Stimulated activated CD8-positive, alpha-beta memory T cell treated with anti-CD3 and anti-CD28 coated beads, Interleukin-7, amount 100 ng/mL, for 4 hours (primary cell): Measurements from ENCODE around the gene PSMA3.

Source experiments
- DNase-seq, 2 donors: peaks; one replicate each; pipeline ENCODE4 v3.0.0-alpha.2; 2020; ENCODE audit warnings: low read depth in 2 of 2

PSMA3 gene

DNA sequence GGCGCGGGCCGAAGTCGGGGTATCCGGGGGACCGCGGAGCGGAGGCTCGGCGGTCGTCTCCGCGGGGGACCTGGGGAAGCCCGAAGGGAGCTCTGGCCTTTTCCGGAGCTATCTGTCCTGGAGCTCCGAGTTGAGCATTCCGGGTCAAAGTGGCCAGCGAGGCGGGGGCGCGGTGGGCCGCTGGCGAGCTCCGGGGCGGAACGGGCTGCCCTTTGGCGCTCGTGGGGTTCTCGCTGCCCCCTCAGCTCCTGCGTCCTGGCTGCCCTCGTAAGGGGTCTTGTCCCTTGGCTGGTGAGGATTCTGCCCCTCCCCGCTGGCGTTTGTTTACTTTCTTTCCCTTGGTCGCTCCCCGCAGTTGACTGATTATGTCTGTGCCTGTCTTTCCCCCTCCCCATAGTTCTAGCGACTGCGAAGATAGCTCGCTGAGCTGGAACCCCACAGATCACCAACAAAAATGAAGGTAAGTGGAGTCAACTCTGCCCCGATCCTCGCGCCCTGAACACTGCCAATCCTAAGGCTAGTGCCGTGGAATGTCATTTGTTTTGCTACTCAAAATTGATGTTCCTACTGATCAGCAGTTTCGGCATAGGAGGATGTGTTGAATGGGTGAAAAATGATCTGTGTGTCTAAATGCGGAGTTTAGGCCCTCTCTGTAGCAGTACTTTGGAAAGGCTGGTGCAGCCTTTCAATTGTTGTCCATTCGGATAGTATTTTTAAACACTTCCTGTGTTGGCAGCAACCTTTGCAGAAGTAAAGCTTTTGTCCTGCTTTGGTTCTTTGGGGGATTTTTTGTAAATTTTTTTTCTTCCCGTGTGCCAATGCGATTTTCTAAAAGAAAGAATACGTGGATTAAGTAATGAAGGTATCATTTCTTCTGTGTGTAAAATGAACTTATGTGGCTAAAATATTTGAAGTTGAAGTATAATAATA, 55.0 kb downstream of the PSMA3 start:
- no peak for DNase-seq

DNA sequence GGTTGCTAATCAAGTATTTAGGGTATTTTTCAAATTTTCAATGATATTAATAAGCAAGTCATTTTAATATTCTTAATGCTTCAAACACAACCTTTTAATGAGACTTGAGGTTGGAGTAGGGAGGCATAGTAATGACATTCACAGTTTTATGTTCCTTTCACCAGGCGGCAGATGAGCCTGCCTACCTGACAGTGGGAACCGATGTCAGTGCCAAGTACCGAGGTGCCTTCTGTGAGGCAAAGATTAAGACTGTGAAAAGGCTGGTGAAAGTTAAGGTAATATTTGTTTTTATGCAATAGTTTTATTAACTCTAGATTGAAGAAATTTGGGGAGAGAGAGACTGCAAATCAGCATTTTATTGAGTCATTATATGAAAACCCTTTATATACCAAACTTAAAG, 56.8 kb downstream of the PSMA3 start:
- DNase-seq: no peak

DNA sequence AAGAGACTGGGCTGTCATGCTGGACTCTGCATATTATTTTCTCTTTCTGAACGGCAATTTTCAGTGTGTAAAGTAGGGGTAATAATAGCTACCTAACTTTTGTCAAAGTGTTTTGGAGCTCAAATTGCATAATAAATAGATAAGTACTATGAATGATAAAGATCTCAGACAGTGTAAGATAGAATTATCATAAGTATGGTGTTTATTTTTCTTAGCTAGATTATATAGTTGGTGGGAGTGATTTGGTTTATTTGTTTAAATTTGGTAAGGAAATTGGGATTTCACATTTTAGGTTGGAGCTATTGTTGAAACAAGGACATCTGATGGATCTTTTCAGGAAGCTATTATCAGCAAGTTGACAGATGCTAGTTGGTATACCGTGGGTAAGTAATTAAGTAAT, 61.1 kb downstream of the PSMA3 start:
- DNase-seq: no peak

GRCh38 chr14:58307597-58308316, 63.1 kb downstream of the PSMA3 start:
- no peak for DNase-seq

- DNase-seq: no peak
Observed at GRCh38 chr14:58309086-58309485, 64.4 kb downstream of the PSMA3 start.

GRCh38 chr14:58313699-58314098, 69.1 kb downstream of the PSMA3 start:
- DNase-seq: no peak

- DNase-seq: no peak
Observed at GRCh38 chr14:58315606-58316005, 71.0 kb downstream of the PSMA3 start.
